ENCODE measurements around the gene DIS3L2. TPM values are rescaled to one million over a fixed set of nuclear protein-coding genes. Genes with fewer than 3 reads are reported as not detected.
A peak's percentile ranks its signal among the peaks of the same experiment; 100 is the strongest.

DIS3L2 gene
- total and polyA plus RNA-seq, 8 donors: 25.2 to 43.4 (median 36.3) TPM

GRCh38 chr2:231918501-231919330 lies 42.8 kb upstream of the DIS3L2 start:
- no peaks in the 10 kb centered on the region for H3K9me3 ChIP-seq
- peaks cover 10 to 29% of the 10 kb centered on the region in 2 donors for H3K27me3 ChIP-seq
- DNase-seq (peak in 2 of 4 donors; percentile 17 to 60), ATAC-seq (no peak)
- H3K4me3 ChIP-seq: no peak overlapping the region
- H3K27ac ChIP-seq: no peak overlapping the region
- H3K36me3 ChIP-seq: no peaks in the 10 kb centered on the region
- H3K4me1 ChIP-seq: no peaks in the 10 kb centered on the region
- TF ChIP-seq, protein P1, sequence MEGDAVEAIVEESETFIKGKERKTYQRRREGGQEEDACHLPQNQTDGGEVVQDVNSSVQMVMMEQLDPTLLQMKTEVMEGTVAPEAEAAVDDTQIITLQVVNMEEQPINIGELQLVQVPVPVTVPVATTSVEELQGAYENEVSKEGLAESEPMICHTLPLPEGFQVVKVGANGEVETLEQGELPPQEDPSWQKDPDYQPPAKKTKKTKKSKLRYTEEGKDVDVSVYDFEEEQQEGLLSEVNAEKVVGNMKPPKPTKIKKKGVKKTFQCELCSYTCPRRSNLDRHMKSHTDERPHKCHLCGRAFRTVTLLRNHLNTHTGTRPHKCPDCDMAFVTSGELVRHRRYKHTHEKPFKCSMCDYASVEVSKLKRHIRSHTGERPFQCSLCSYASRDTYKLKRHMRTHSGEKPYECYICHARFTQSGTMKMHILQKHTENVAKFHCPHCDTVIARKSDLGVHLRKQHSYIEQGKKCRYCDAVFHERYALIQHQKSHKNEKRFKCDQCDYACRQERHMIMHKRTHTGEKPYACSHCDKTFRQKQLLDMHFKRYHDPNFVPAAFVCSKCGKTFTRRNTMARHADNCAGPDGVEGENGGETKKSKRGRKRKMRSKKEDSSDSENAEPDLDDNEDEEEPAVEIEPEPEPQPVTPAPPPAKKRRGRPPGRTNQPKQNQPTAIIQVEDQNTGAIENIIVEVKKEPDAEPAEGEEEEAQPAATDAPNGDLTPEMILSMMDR (IDR thresholded peaks at IDR 0.05): no peak
- intact Hi-C loops (cut with DNase I): loop anchor here in 1 of 2 donors (10.0 kb wide), 1 partner anchor 516 kb away; no protein-coding TSS in a partner anchor

- TF ChIP-seq, protein P1 (IDR thresholded peaks at IDR 0.05): no peak
- DNase-seq: peak in 2 of 4 donors; percentile 7 to 59
- Histone ChIP-seq H3K4me3 (no peak overlapping the region), H3K36me3 (no peaks in the 10 kb centered on the region), H3K9me3 (no peaks in the 10 kb centered on the region), H3K27me3 (peaks cover 16 to 37% of the 10 kb centered on the region in 2 donors), H3K27ac (no peak overlapping the region), H3K4me1 (no peaks in the 10 kb centered on the region)
- intact Hi-C loops (cut with DNase I): loop anchor here (5.0 to 10.0 kb wide), 3 partner anchors 405 to 515 kb away; no protein-coding TSS in a partner anchor
- no peak for ATAC-seq
These were observed 42.0 kb upstream of the DIS3L2 start for GRCh38 chr2:231919341-231920035.

- ATAC-seq (no peak), DNase-seq (peak in 1 of 4 donors; percentile 24)
- TF ChIP-seq, protein P1 (IDR thresholded peaks at IDR 0.05): no peak
- H3K9me3 ChIP-seq: no peaks in the 10 kb centered on the region
- H3K36me3 ChIP-seq: no peaks in the 10 kb centered on the region
- no peak overlapping the region for H3K27ac ChIP-seq
- H3K4me3 ChIP-seq: no peak overlapping the region
- intact Hi-C loops (cut with DNase I): loop anchor here (5.0 to 10.0 kb wide), 2 partner anchors 404 to 407 kb away; no protein-coding TSS in a partner anchor
- peaks cover 22 to 46% of the 10 kb centered on the region in 2 donors for H3K27me3 ChIP-seq
- H3K4me1 ChIP-seq: peaks cover under 1 to 7% of the 10 kb centered on the region in 2 donors
These were observed 41.1 kb upstream of the DIS3L2 start for GRCh38 chr2:231920366-231920765.

GRCh38 chr2:231920795-231921194 lies 40.7 kb upstream of the DIS3L2 start:
- H3K9me3 ChIP-seq: no peaks in the 10 kb centered on the region
- H3K4me3 ChIP-seq: no peak overlapping the region
- TF ChIP-seq, protein P1 (IDR thresholded peaks at IDR 0.05): no peak
- intact Hi-C loops (cut with DNase I): loop anchor here (5.0 to 10.0 kb wide), 2 partner anchors 404 to 407 kb away; no protein-coding TSS in a partner anchor
- H3K27ac ChIP-seq: no peak overlapping the region
- H3K36me3 ChIP-seq: no peaks in the 10 kb centered on the region
- peaks cover 27 to 50% of the 10 kb centered on the region in 2 donors for H3K27me3 ChIP-seq
- ATAC-seq (no peak), DNase-seq (no peak)
- peaks cover 5 to 12% of the 10 kb centered on the region in 2 donors for H3K4me1 ChIP-seq
